Testis (tissue), 2 donors: Measurements from ENCODE around the gene B3GALT6.

Experiments used
- CTCF ChIP-seq, 3 experiments: fragments of 450-650 bp in 2 of 3; fragments of 200-600 bp in 1 of 3; sonication (generic) in 1 of 3; IDR thresholded peaks; one replicate each; pipeline ENCODE4 v1.5.1; 2016 to 2019; ENCODE audit warnings: antibody characterized with exemption in 3 of 3, mild to moderate bottlenecking in 2 of 3, moderate library complexity in 1 of 3
- POLR2A ChIP-seq: fragments of 450-650 bp; IDR thresholded peaks from one replicate; pipeline ENCODE4 v1.6.1; 2017; ENCODE audit warnings: antibody characterized with exemption, mild to moderate bottlenecking, moderate library complexity

- no peak for TF ChIP-seq CTCF (IDR thresholded peaks at IDR 0.05)
- TF ChIP-seq POLR2A, result no peak
Measured at GRCh38 chr1:1272341-1273208, 40.5 kb downstream of the B3GALT6 start.
